GM12864 (cell line): ENCODE measurements around the gene HDAC8.
"Not testable (repeated sequence)": the region's sequence is repeated elsewhere in the genome, so short reads cannot be mapped to it uniquely, and the experiment has no call there.

Source experiments
- DNase-seq: peaks from one replicate; pipeline ENCODE4 v3.0.0-alpha.2; 2011; ENCODE audit warnings: low read depth
- H3K4me3 ChIP-seq: 2 replicates; pipeline ENCODE4 v1.5.1; 2011; ENCODE audit warnings: mild to moderate bottlenecking, low read depth, low read length, control low read depth
- TF ChIP-seq, protein P1 (sequence below): IDR thresholded peaks from 2 replicates; pipeline ENCODE4 v1.5.1; 2011; ENCODE audit warnings: low read depth, mild to moderate bottlenecking, moderate library complexity, low read length, control low read depth, inconsistent platforms; ENCODE audit errors: missing control alignments

HDAC8 gene

DNA sequence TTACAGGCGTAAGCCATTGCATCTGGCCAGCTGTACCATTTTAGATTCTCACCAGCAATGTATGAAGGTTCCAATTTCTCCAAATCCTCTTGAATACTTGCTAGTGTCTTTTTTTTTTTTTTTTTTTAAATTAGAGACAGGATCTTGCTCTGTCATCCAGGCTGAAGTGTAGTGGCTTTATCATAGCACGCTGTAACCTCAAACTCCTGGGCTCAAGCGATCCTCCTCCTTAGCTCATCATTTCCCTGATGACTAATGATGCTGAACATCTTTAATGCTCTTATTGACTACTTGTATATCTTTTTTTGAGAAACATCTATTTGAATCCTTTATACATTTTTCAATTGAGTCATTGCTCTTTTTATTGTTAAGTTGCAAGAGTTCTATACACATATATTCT is 40.3 kb downstream of the HDAC8 start:
- no peak overlapping the region for H3K4me3 ChIP-seq
- TF ChIP-seq, protein P1, sequence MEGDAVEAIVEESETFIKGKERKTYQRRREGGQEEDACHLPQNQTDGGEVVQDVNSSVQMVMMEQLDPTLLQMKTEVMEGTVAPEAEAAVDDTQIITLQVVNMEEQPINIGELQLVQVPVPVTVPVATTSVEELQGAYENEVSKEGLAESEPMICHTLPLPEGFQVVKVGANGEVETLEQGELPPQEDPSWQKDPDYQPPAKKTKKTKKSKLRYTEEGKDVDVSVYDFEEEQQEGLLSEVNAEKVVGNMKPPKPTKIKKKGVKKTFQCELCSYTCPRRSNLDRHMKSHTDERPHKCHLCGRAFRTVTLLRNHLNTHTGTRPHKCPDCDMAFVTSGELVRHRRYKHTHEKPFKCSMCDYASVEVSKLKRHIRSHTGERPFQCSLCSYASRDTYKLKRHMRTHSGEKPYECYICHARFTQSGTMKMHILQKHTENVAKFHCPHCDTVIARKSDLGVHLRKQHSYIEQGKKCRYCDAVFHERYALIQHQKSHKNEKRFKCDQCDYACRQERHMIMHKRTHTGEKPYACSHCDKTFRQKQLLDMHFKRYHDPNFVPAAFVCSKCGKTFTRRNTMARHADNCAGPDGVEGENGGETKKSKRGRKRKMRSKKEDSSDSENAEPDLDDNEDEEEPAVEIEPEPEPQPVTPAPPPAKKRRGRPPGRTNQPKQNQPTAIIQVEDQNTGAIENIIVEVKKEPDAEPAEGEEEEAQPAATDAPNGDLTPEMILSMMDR: no peak
- no peak for DNase-seq

DNA sequence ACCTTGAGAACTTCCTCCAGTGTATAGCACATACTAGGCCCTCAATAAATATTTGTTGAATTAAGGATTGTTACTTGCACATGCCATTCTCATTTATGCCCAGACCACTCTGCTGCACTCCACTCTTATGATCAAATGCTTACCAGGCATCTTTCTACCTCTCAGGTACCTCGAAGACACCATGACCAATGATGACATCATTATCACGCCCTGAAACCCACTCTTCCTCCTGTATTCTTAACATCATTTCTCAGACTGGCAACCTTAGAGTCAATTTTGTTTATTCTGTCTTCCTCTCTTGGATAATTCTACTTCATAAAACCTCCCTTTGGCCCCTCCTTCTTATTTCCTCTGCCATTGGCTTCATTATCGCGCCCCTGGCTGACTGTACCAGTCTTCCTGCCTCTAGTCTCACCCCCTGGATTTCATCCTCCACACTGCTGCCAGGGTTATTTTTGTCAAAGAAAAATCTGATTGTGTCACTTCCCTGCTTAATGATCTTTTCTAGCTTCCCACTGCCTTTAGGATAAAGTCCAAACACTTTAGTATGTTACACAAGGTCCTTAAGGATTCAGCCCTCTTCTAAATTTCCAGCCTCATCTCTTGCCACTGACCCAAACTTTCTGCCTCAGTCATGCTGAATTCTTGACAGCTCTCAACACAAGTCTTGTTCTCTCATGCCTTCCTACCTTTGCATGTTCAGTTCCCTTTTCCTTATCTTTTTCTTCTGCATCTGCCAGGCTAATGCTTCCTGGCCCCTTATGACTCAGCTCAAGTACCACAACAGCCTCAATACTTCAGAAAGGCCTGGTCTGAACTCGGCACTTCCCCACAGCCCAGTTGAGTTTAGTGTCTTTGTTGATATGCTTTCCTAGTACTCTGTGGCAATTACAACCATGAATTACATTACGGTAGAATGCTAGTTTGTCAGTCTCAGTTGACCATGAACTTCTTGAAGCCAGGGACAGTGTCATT is 45.8 kb downstream of the HDAC8 start:
- DNase-seq: peak; percentile 10
- no peak overlapping the region for H3K4me3 ChIP-seq
- TF ChIP-seq, protein P1: no peak

DNA sequence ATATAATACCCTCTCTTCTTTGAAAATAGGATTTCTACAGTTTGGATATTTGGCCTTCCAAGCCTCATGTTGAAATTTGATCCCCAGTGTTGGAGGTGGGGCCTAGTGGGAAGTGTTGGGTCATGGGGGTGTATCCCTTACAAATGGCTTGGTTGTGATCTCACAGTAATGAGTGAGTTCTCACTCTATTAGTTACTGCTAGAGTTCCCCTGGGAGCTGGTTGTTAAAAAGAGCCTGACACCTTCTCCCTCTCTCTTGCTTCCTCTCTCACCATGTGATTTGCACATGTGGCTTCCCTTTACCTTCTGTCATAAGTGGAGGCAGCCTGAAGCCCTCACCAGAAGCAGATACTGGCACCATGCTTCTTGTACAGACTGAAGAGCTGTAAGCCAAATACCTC is 73.9 kb downstream of the HDAC8 start:
- DNase-seq: no peak
- no peak overlapping the region for H3K4me3 ChIP-seq
- TF ChIP-seq, protein P1: no peak

DNA sequence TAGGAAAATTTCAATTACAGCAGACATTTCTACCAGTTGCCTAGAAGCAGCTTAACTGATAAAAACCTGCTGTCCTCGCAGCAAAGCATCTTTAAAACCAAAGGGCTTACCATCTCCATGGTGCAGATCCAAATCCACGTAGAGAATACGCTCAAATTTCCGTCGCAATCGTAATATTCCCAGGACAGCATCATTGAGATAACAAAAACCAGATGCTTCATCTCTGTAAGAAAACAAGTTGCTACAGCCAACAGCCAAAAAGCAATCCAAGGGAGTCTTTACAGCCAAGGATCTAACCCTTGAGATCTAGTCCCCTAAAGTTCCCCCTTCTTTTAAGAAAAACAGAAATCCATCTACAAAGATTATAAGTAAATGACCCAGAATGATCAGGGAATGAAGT is 77.6 kb downstream of the HDAC8 start:
- TF ChIP-seq, protein P1: no peak
- H3K4me3 ChIP-seq: no peak overlapping the region
- no peak for DNase-seq

DNA sequence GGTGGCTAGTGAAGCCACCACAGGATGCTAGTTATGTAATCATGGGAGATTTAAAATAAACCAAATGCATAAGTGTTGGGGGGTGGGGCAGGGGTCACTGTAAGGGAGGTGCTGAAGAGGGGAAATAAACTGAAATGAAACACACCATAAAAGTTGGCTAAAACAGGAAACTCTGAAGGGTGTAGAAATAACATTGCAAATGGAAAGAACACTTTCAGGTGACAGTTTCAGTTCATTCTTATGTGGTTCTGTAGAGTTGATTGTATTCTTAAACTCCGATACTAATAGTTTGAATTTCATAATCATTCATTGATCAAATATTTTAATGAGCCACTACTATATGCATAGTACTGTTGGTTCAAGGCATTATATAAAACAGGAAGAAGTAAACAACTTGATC is 80.1 kb downstream of the HDAC8 start:
- TF ChIP-seq, protein P1: no peak
- H3K4me3 ChIP-seq: no peak overlapping the region
- DNase-seq: peak; percentile 3

DNA sequence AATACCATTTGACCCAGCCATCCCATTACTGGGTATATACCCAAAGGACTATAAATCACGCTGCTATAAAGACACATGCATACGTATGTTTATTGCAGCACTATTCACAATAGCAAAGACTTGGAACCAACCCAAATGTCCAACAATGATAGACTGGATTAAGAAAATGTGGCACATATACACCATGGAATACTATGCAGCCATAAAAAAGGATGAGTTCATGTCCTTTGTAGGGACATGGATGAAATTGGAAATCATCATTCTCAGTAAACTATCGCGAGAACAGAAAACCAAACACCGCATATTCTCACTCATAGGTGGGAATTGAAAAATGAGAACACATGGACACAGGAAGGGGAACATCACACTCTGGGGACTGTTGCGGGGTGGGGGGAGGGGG is 82.4 kb downstream of the HDAC8 start:
- DNase-seq, H3K4me3 ChIP-seq: not testable (repeated sequence)

DNA sequence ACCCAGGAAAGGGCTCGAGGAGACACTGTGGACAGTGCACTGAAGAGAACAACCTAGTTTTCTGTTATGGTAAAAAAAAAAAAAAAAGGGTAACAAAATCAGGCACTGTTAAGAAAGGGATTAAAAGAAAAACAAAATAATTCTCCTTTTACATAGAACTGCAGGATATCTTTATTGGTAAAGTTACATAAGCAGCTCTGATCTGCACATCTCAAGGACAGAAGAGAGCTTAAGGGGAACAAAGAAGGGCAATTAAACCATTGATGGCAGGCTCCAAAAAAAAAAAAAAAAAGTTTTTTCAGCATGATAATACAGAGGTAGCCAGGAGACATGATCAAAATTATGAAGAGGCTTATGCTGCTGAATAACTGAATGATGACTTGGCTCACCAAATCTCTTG is 85.0 kb downstream of the HDAC8 start:
- DNase-seq: no peak
- no peak overlapping the region for H3K4me3 ChIP-seq
- TF ChIP-seq, protein P1: no peak
